ENCODE measurements around the gene ZWILCH.

DNA sequence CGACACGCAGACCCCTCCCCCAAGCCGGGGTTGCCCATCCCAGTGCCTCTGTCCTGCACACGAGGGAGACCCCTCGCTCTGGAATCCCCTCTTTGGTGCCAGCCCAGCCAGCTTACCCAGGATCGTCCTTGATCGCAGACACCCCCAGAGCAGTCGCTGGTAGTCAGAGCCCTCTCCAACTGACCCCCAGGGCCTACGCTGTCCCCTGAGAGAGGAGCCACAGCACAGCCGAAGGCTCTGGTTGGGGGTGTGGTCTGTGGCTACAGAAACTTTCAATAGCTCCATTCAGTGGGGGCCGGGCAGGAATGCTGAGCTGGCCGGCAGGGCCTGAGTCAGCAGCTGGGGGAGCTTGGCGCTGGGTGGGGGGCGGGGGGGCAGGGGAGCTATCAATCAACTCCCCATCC is 60.6 kb downstream of the ZWILCH start, which contains the start of gene LCTL:
- no peak for TF ChIP-seq EZH2phosphoT487 (IDR thresholded peaks at IDR 0.05; ENCODE audit: borderline replicate concordance, low read depth, low read length)
- TF ChIP-seq CTCF (conservative IDR thresholded peaks at IDR 0.05; ENCODE audit: low read length), result no peak
